Parathyroid adenoma (tissue), 2 donors: ENCODE results near the gene MYO1B.

ENCODE experiments used
- H2AFZ ChIP-seq: fragments of 300-600 bp; sonication (generic); one replicate; pipeline ENCODE4 v1.7.0; 2017; ENCODE audit warnings: antibody characterized with exemption, mild to moderate bottlenecking
- H3K27ac ChIP-seq: fragments of 300-600 bp; sonication (generic); one replicate; pipeline ENCODE4 v1.7.0; 2017
- H3K27me3 ChIP-seq: fragments of 300-600 bp; sonication (generic); one replicate; pipeline ENCODE4 v1.7.0; 2017; ENCODE audit warnings: low read length; ENCODE audit not compliant: control insufficient read depth, insufficient read depth
- H3K36me3 ChIP-seq: fragments of 300-600 bp; sonication (generic); one replicate; pipeline ENCODE4 v1.7.0; 2017; ENCODE audit warnings: low read length; ENCODE audit not compliant: control insufficient read depth, insufficient read depth
- H3K4me1 ChIP-seq: fragments of 300-600 bp; sonication (generic); one replicate; pipeline ENCODE4 v1.7.0; 2017; ENCODE audit warnings: control low read depth
- H3K4me2 ChIP-seq: fragments of 300-600 bp; sonication (generic); one replicate; pipeline ENCODE4 v1.7.0; 2017; ENCODE audit warnings: low read length
- H3K4me3 ChIP-seq: fragments of 300-600 bp; sonication (generic); one replicate; pipeline ENCODE4 v1.7.0; 2017; ENCODE audit warnings: low read depth, low read length
- H3K79me2 ChIP-seq: fragments of 300-600 bp; sonication (generic); one replicate; pipeline ENCODE4 v1.7.0; 2017; ENCODE audit warnings: control low read depth
- H3K9ac ChIP-seq: fragments of 300-600 bp; sonication (generic); one replicate; pipeline ENCODE4 v1.7.0; 2017; ENCODE audit warnings: mild to moderate bottlenecking
- H3K9me3 ChIP-seq: fragments of 300-600 bp; sonication (generic); one replicate; pipeline ENCODE4 v1.7.0; 2017; ENCODE audit warnings: low read length; ENCODE audit not compliant: control insufficient read depth
- CTCF ChIP-seq: fragments of 300-600 bp; sonication (generic); IDR thresholded peaks from one replicate; pipeline ENCODE4 v1.7.0; 2017; ENCODE audit warnings: antibody characterized with exemption, mild to moderate bottlenecking
- donor health status: primary hyperparathyroidism.

The MYO1B gene

GRCh38 chr2:191347154-191347553 is 102.0 kb downstream of the MYO1B start:
- no peak overlapping the region for H2AFZ ChIP-seq
- no peak overlapping the region for H3K27ac ChIP-seq
- H3K9me3 ChIP-seq, result no peaks in the 10 kb centered on the region
- no peaks in the 10 kb centered on the region for H3K36me3 ChIP-seq
- H3K79me2 ChIP-seq, result no peaks in the 10 kb centered on the region
- H3K9ac ChIP-seq, result no peak overlapping the region
- H3K27me3 ChIP-seq, result no peaks in the 10 kb centered on the region
- H3K4me2 ChIP-seq, result no peak overlapping the region
- H3K4me1 ChIP-seq, result no peaks in the 10 kb centered on the region
- TF ChIP-seq CTCF, result no peak
- H3K4me3 ChIP-seq, result no peak overlapping the region

- H3K79me2 ChIP-seq, result no peaks in the 10 kb centered on the region
- H3K9ac ChIP-seq, result no peak overlapping the region
- H3K27ac ChIP-seq, result no peak overlapping the region
- no peaks in the 10 kb centered on the region for H3K36me3 ChIP-seq
- no peak overlapping the region for H3K4me3 ChIP-seq
- no peaks in the 10 kb centered on the region for H3K4me1 ChIP-seq
- H3K4me2 ChIP-seq, result no peak overlapping the region
- no peak overlapping the region for H2AFZ ChIP-seq
- no peak for TF ChIP-seq CTCF
- no peaks in the 10 kb centered on the region for H3K27me3 ChIP-seq
- H3K9me3 ChIP-seq, result no peaks in the 10 kb centered on the region
Observed at GRCh38 chr2:191347881-191348280, 102.7 kb downstream of the MYO1B start.

- H3K4me1 ChIP-seq, result no peaks in the 10 kb centered on the region
- H3K27me3 ChIP-seq, result no peaks in the 10 kb centered on the region
- no peak overlapping the region for H3K4me2 ChIP-seq
- no peaks in the 10 kb centered on the region for H3K36me3 ChIP-seq
- H2AFZ ChIP-seq, result no peak overlapping the region
- H3K27ac ChIP-seq, result no peak overlapping the region
- H3K79me2 ChIP-seq, result no peaks in the 10 kb centered on the region
- no peak overlapping the region for H3K4me3 ChIP-seq
- no peaks in the 10 kb centered on the region for H3K9me3 ChIP-seq
- TF ChIP-seq CTCF, result no peak
- no peak overlapping the region for H3K9ac ChIP-seq
Observed at GRCh38 chr2:191349990-191350389, 104.8 kb downstream of the MYO1B start.

GRCh38 chr2:191350826-191351225 is 105.6 kb downstream of the MYO1B start:
- no peaks in the 10 kb centered on the region for H3K27me3 ChIP-seq
- H3K4me1 ChIP-seq, result no peaks in the 10 kb centered on the region
- TF ChIP-seq CTCF, result no peak
- H2AFZ ChIP-seq, result no peak overlapping the region
- no peak overlapping the region for H3K27ac ChIP-seq
- no peaks in the 10 kb centered on the region for H3K79me2 ChIP-seq
- H3K9me3 ChIP-seq, result no peaks in the 10 kb centered on the region
- H3K36me3 ChIP-seq, result no peaks in the 10 kb centered on the region
- H3K4me2 ChIP-seq, result no peak overlapping the region
- H3K9ac ChIP-seq, result no peak overlapping the region
- no peak overlapping the region for H3K4me3 ChIP-seq

GRCh38 chr2:191351298-191351697 is 106.1 kb downstream of the MYO1B start:
- H3K4me2 ChIP-seq, result no peak overlapping the region
- no peak overlapping the region for H3K4me3 ChIP-seq
- H3K9me3 ChIP-seq, result no peaks in the 10 kb centered on the region
- no peaks in the 10 kb centered on the region for H3K36me3 ChIP-seq
- no peak for TF ChIP-seq CTCF
- H3K9ac ChIP-seq, result no peak overlapping the region
- H3K27me3 ChIP-seq, result no peaks in the 10 kb centered on the region
- no peak overlapping the region for H2AFZ ChIP-seq
- no peaks in the 10 kb centered on the region for H3K79me2 ChIP-seq
- H3K27ac ChIP-seq, result no peak overlapping the region
- H3K4me1 ChIP-seq, result no peaks in the 10 kb centered on the region
